IMR-90 (cell line): Measurements from ENCODE around the gene ZNF436.

Experiments used
- CEBPB ChIP-seq: IDR thresholded peaks from 2 replicates; pipeline ENCODE4 v1.6.1; 2012; ENCODE audit warnings: low read depth, low read length, improper control_type of control experiment
- MXI1 ChIP-seq: IDR thresholded peaks from 2 replicates; pipeline ENCODE4 v1.6.1; 2012; ENCODE audit warnings: low read depth, mild to moderate bottlenecking, low read length, moderate library complexity, borderline replicate concordance
- RFX5 ChIP-seq: IDR thresholded peaks from 2 replicates; pipeline ENCODE4 v1.8.0; 2012; ENCODE audit warnings: low read depth, mild to moderate bottlenecking, low read length, moderate library complexity
- TF ChIP-seq, protein P1 (sequence below): conservative IDR thresholded peaks from 2 replicates; pipeline ENCODE4 v1.5.1; 2012; ENCODE audit warnings: mild to moderate bottlenecking, low read depth, low read length, improper control_type of control experiment

DNA sequence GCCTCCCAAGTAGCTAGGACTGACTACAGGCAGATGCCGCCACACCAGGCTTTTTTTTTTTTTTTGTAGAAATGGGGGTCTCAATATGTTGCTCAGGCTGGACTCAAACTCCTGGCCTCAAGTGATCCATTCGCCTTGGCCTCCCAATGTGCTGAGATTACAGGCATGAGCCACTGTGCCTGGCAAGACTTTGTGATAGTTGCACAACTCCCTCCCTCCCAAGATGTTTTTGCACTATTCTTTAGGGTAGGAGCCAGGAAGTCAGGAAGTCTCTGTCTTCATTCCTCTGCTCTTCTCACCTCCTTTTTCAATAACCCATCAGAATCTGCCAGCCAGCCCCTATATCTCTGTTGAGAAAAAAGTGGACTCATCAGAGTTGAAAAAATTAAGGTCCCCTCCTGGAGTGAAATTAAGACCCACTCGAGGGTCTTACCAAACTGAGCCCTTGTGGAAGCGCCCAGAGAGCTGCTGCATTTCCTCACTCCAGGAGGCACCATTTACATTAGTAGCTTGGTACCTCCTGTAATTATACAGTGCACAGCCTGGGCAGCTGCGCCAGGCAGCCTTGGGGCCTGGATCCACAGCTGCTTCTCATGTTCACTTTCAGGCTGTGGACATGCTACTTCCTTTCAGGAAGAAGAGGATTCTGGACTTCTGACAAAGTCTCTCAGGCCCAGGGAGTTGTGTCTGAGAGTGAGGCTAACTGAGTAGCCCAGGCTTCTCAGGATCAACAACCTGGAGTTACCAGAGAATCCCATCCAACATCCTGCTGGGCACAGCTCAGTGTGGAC, 30.9 kb upstream of the ZNF436 start:
- TF ChIP-seq MXI1 (no peak), RFX5 (no peak), CEBPB (peak; percentile 76)
- TF ChIP-seq, protein P1, sequence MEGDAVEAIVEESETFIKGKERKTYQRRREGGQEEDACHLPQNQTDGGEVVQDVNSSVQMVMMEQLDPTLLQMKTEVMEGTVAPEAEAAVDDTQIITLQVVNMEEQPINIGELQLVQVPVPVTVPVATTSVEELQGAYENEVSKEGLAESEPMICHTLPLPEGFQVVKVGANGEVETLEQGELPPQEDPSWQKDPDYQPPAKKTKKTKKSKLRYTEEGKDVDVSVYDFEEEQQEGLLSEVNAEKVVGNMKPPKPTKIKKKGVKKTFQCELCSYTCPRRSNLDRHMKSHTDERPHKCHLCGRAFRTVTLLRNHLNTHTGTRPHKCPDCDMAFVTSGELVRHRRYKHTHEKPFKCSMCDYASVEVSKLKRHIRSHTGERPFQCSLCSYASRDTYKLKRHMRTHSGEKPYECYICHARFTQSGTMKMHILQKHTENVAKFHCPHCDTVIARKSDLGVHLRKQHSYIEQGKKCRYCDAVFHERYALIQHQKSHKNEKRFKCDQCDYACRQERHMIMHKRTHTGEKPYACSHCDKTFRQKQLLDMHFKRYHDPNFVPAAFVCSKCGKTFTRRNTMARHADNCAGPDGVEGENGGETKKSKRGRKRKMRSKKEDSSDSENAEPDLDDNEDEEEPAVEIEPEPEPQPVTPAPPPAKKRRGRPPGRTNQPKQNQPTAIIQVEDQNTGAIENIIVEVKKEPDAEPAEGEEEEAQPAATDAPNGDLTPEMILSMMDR: no peak
